ENCODE measurements around the gene AP5B1.

AP5B1 gene

GRCh38 chr11:65780770-65781151 lies at the start of gene AP5B1:
AP5B1 (minus strand) TSS chr11:65780976; CDS start chr11:65780591, 385 bp downstream.
- DNase-seq (ENCODE audit: low spot score): peak; percentile 83

GRCh38 chr11:65829459-65829858 lies 48.7 kb upstream of the AP5B1 start:
- peak; percentile 9 for DNase-seq (ENCODE audit: low spot score)

GRCh38 chr11:65826984-65827735 lies 46.4 kb upstream of the AP5B1 start:
- peak; percentile 2 for DNase-seq (ENCODE audit: low spot score)

DNA sequence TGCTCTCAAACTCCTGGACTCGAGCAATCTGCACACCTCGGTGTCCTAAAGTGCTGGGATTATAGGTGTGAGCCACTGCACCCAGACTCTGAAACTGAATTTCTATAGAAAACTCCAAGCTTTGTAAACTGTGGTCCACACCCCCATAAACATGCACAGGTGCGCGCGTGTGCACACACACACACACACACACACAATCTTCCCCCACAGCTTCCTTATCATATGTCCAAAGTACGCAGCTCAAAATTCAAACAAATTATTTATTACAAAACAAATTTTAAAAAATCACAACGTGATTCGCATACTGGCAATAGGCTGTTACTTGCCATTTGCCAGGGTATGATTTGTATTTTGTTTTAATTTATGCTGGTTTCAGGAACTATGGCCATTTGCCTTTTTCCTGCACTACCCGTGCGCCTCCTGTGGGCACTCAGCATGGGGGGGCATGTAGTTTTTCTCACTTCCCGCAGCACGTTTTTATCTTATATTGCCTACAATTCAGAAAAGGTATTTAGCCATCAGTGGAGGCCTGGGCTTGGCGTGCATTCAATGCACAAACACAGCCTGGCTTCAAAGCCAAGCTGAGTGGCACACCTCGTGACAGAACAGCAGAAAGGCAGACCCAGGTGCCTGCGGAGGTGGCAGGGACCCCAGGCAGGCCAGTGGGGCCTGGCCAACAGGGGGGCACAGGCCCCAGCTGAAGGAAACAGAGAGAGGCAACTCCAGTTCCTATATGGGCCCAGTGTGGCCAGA lies 42.2 kb upstream of the AP5B1 start:
- no peak for DNase-seq (ENCODE audit: low spot score)

DNA sequence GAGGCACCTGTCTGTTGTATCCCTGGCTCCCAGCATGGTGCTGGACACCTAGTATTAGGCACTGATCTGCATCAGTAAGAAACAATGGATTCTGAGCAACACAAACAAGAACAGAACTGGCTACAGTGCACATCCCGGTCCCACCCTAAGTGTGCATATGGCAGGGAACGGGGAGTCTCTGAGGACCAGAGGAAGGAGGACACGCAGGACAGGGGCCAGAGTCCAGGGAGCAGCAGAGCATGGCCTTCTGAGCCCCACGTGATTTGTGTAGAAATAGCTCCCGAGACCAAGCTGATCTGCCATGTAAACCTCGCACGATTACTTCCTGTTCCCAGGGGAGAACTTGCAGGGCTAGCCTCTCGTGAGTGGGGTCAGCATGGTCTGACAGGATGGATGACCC lies 40.3 kb upstream of the AP5B1 start:
- DNase-seq (ENCODE audit: low spot score): peak; percentile 3

DNA sequence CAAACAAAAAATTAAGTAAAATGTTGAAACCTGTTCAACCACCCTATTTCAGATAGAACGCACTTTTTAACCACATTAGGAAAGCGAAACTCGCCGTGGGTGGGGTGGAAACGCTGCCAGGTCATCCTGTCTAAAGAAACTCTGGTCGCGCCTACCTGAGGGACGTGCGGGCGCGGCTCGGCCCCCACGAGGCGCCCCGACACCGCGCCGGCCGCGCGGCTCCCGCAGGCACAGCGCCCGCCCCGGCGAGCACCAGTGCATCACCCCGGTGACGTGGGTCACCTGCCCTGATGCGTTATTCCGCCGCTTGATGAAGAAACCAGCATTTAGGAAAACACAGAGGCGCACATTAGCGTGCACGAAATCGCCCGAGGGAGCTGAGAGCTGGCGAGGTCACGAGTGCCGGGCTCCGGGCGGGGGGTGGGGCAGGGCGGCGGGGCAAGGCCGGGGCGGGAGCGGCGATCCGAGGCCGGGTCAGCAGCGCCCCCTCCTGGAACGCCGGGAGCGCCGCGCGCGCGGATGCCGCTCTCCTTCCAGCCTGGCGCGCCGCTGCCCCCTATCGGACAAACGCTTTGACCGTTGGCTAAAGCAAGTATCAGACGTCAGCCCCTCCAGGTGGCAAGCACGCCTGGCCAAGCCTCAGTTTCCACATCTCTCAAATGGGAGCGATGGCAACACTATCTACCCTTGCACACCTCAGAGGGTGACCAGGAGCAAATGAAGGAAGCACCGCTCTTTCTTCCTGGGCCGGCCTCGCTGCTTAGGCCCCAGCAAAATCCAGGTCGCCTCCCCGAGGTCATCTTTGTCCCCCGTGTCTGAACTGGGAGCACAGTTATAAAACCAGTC lies 37.3 kb upstream of the AP5B1 start:
- peak; percentile 99 for DNase-seq (ENCODE audit: low spot score)

GRCh38 chr11:65817312-65817834 lies 36.6 kb upstream of the AP5B1 start:
- DNase-seq (ENCODE audit: low spot score): no peak

- peak; percentile 1 for DNase-seq (ENCODE audit: low spot score)
Observed at GRCh38 chr11:65816696-65817095, 35.9 kb upstream of the AP5B1 start.

DNA sequence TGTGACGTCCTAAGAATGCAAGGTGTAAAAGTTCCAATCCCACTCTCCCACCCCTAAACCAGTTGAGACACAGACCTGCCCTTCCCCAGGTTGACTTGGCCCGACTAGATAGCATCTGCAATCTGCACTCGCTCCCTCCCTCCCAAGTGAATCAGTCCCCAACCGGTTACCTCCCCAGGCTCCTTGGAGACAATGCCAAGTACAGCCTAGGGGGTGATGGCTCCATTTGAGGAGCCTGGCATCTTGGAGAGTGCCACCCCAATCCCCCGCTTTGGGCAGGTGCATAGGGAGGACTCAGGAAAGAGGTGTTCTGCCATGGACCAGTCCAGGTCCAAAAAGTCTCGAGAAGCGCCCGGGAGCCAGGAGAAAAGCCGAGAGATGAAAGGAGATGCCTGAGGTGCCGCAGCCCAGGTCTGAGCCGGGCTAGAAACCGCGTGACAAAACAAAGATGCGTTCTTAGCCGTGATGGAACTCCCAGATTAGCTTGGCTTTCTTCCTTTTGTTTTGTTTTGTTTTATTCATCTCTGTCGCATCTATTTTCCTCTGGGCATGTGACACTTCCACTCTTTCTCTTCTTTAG lies 34.3 kb upstream of the AP5B1 start:
- peak; percentile 1 for DNase-seq (ENCODE audit: low spot score)

- peak; percentile 2 for DNase-seq (ENCODE audit: low spot score)
Observed at GRCh38 chr11:65814131-65814985, 33.6 kb upstream of the AP5B1 start.

- DNase-seq (ENCODE audit: low spot score): no peak
Observed at GRCh38 chr11:65811764-65812475, 31.1 kb upstream of the AP5B1 start.

DNA sequence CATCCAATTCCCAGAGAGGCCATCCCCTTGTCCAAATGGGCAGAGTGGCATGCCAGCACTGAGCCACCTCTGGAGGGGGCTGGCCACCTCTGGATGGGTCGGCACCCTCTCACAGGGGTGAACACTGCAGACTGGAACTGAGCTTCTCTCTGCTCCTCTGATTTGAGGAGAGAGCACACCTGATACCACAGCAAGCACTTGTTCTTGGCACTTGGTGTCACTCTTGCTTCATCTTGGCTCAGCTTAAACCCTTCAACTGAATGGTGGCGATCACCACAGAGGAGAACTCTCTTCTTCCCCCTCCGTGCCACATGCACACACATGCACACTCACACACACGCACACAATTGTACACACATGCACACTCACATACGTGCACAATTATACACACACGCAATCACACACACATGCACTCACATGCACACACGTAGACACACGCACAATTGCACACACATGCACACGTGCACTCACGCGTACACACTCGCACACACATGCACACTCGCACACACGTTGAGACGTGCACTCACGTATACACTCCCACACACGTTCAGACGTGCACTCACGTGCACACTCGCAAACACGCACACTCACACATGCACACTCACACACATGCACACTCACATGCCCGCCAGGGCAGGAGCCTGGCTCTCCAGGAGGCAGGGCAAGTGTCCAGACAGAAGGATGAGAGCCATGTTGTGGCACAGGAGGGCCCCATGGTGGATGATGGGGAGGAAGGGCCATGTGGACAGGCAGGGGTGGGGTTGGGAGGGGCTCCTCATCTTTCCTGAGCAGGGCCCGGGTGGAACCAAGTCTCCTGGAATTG lies 29.5 kb upstream of the AP5B1 start:
- no peak for DNase-seq (ENCODE audit: low spot score)

- DNase-seq (ENCODE audit: low spot score): no peak
Observed at GRCh38 chr11:65809496-65809895, 28.7 kb upstream of the AP5B1 start.

DNA sequence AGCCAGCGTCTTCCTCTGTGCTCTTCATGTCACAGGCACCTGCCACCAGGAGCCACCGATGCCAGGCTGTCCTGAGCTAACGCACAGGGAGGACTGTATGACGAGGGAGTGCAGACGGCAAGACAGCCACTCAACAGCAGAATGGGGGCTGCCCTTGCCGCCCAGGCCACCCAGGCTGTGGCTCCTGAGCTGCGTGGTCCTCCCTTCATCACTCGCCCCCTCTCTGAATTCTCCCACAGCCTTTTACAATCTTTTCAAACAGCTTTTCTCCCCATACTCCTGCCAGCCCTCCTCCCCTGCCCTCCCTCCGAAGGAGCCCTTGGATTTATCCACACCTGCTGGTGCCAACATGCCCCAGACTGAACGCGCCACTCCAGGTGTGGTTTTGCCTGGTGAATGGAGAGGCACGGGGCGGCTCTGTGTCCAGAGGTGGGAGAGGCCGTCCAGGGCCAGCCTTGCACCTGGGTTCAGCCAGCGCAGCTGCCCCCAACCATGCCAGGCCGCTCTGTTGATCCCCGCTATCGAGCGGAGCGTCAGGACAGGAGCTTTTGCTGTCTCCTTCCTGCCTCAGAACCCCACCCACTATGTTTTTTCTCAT lies 28.1 kb upstream of the AP5B1 start:
- no peak for DNase-seq (ENCODE audit: low spot score)

- no peak for DNase-seq (ENCODE audit: low spot score)
Observed at GRCh38 chr11:65806979-65807378, 26.2 kb upstream of the AP5B1 start.

DNA sequence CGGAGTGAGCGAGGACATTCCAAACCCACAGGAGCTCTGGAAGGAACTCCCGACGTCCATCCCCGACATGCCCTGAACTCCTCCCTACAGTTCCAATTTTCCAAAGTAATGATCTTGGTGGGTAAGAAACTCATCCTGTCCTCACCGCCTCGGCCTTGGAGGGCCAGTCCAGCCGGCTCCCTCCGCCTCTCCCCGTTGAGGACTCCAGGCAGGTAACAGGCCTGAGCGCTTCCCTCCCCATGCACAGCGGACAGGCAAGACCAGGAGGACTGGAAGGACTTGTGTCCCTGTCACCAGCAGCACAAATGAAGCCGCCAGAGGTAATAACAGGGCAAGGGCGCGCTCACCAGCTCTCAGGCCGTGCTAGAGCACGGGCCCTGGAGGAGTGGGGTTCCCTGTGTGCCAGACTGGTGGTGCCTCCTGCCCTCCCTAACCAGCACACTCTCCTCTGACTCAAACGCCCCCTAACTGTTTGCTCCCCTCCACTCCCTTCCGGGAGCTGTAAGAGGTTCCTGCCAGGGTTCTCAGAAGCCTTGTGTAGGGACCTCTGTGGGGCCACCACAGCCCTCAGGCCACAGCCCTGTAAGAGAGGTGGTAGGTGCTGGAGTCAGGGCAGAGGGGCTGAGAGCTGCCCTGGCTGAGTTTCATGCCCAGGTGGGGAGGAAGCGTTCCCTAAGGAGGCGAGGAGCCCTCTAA lies 23.2 kb upstream of the AP5B1 start:
- no peak for DNase-seq (ENCODE audit: low spot score)

- DNase-seq (ENCODE audit: low spot score): no peak
Observed at GRCh38 chr11:65802841-65803240, 22.1 kb upstream of the AP5B1 start.
